Diencephalon (tissue), 1 donor: ENCODE measurements around the gene FAM89B. TPM values are rescaled to one million over a fixed set of nuclear protein-coding genes. Genes with fewer than 3 reads are reported as not detected.

Source experiments
- small RNA-seq: library from RNA; depleted of rRNA; stranded (forward); fragments of <200 nt; gene quantifications from one replicate; pipeline ENCODE3, GENCODE V24; 2014
- total RNA-seq: library from RNA; depleted of rRNA; stranded (reverse); fragments of >200 nt; gene quantifications from one replicate; pipeline ENCODE4 v1.2.3, GENCODE V29; 2014

The FAM89B gene
- 29.3 TPM for total RNA-seq

GRCh38 chr11:65572356-65573051 lies at the start of gene FAM89B:
Gene FAM89B (plus strand): TSS chr11:65572538. CDS start chr11:65572670, 132 bp downstream.

DNA sequence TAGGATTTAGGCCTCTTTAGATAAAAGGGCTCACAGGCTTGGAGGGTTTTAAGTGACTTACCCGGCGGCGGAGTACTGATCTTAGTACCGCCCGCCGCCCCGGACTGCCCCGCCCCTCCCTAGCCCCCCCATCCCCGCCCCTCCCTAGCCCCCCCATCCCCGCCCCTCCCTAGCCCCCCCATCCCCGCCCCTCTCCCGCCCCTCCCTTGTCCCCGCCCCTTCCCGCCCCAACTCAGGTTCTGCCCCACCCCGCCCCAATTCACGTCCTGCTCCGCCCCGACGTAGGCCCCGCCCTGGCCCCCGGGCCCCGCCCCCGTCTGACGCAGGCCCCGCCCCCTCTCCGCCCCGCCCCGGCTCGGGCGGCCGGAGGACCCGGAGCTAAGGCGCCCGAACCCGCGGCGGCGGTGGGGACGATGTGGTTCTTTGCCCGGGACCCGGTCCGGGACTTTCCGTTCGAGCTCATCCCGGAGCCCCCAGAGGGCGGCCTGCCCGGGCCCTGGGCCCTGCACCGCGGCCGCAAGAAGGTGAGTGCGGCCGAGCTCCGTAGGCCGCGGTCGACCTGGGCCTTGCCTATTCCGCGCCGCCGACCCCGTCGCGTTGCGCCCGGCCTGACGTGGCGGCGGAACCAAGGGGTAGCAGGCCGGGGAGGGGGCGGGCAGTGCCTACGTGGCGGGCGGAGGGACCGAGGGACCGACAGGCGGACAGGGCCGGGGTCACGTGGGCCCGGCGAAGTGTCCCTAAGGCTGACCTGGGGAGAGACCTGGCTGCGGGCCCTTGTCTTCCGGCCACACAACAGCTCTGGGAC lies 47.4 kb upstream of the FAM89B start, which contains the start of gene SCYL1:
SCYL1 (plus strand) TSS at position 343 of the 805 bp plus-strand sequence; CDS start at position 414, 71 bp downstream.

DNA sequence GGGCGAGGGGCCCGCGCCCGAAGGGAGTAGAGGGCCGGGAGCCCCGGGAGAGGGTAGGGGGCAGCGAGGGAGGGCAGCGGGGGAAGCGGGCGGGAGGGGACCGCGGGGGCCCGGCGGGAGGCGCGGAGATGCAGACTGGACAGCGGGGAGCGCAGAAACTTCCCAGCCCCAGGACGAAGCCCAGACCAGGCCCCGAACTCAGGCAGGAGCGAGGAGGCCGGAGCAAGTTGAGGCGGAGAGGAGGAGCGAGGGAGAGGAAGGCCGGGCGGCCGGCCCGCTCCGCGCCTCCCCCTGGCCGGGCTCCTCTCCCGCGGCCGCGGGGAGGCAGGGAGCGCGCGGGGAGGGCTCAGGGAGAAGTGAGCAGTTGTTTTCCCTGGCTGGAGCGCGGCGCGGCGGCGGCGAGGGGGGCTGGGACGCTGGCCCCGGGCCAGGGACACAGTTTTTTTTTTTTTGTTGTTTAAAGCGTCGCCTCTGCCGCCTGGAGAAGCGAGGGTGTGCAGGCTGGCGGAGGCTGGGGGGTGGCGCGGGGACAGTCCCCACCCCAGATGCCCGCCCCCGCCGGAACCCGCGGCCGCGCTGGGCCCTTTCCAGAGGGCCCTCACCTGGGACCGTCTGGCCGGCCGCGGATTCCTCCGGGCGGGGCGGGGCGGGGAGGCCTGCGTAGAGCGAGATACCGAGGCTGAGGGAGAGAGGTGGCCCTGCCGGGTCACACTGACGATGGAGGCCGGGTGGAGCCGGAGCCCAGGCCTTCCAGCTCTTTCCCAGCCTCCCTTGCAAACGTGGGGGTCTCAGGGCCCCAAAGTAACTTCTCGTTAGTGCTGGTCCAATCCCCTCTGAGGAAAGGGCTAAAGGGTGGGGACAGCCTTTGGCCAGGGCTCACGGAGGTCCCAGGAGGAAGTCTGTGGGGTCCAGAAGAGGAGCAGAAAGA lies 14.1 kb upstream of the FAM89B start, which contains the start of gene LTBP3:
LTBP3 (minus strand) TSS at position 358 of the 928 bp plus-strand sequence. CDS start 400 bp downstream, outside the sequence.

GRCh38 chr11:65569973-65570918 lies 2.1 kb upstream of the FAM89B start, which contains the start of gene ZNRD2:
Gene ZNRD2 (plus strand): TSS chr11:65570477. CDS start chr11:65570492, 15 bp downstream.

GRCh38 chr11:65575568-65576231 lies 3.4 kb downstream of the FAM89B start, which contains the start of gene EHBP1L1:
Gene EHBP1L1 (plus strand): TSS chr11:65576053. CDS start chr11:65576303, 250 bp downstream.

DNA sequence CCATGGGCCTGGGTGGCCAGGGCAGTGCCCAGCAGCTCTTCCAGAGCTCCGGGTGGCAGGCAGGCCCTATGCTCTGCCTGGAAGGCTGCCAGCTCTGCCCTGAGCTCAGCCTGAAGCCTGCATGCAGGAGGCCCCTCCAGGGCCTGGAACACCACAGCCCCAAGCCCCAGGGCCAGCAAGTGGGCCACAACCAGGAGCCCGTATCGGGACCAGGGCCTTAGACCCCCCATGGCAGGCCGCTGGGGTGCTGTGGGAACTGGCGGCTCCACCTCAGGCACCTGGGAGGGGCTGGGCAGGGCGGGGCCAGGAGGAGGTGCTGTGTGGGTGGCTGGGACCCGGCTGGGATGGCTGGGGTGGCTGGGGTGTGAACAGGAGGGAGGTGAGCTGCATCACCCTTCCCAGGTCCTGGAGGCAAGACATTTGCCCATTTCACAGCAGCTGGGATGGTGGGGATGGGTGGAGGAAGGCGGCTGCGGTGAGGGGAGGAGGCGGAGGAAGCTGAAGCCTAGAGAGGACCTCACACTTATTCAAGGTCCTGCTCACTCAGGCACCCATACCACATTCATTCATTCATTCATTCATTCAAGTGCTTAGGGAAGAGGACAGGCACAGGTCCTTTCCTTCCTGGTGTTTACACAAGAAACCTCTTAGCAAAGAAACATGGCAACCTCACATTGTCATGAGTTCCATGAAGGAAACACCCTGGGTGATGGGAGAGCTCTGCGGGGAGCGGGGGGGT lies 23.4 kb downstream of the FAM89B start, which contains the start of gene KCNK7:
KCNK7 (minus strand) TSS at position 258 of the 739 bp plus-strand sequence; CDS start at position 230, 28 bp downstream.

GRCh38 chr11:65615229-65615949 lies 43.1 kb downstream of the FAM89B start, which contains the start of gene PCNX3:
Gene PCNX3 (plus strand): TSS chr11:65615776. CDS start chr11:65616312, 536 bp downstream.

Small RNA genes lying within 50 kb of the gene (small RNA-seq; reads per million reads assigned to genes)
- gene AP001362.1 = not detected

Other genes starting within 250 kb of the FAM89B start
- 31.4 TPM for gene DPF2, start 238.7 kb upstream of the FAM89B start, total RNA-seq
- 3.2 TPM for gene TIGD3, start 217.8 kb upstream of the FAM89B start, total RNA-seq
- gene SLC25A45, start 189.9 kb upstream of the FAM89B start, total RNA-seq = 0.92 TPM
- 9.5 TPM for gene FRMD8, start 185.9 kb upstream of the FAM89B start, total RNA-seq
- 6.5 TPM for gene NEAT1, start 149.7 kb upstream of the FAM89B start, total RNA-seq
- 9,748 TPM for gene MALAT1, start 73.5 kb upstream of the FAM89B start, total RNA-seq
- 40.6 TPM for gene SCYL1, start 47.5 kb upstream of the FAM89B start, total RNA-seq
- gene LTBP3, start 14.2 kb upstream of the FAM89B start, total RNA-seq = 24.0 TPM
- 25.4 TPM for gene ZNRD2, start 2.1 kb upstream of the FAM89B start, total RNA-seq
- 11.8 TPM for gene EHBP1L1, start 3.5 kb downstream of the FAM89B start, total RNA-seq
- gene KCNK7, start 23.3 kb downstream of the FAM89B start, total RNA-seq = not detected
- 11.5 TPM for gene MAP3K11, start 41.7 kb downstream of the FAM89B start, total RNA-seq
- gene PCNX3, start 43.2 kb downstream of the FAM89B start, total RNA-seq = 18.0 TPM
- gene SIPA1, start 65.6 kb downstream of the FAM89B start, total RNA-seq = 6.7 TPM
- gene RELA, start 90.4 kb downstream of the FAM89B start, total RNA-seq = 14.1 TPM
- 46.8 TPM for gene KAT5, start 139.7 kb downstream of the FAM89B start, total RNA-seq
- 9.5 TPM for gene RNASEH2C, start 148.3 kb downstream of the FAM89B start, total RNA-seq
- 4.8 TPM for gene AP5B1, start 208.4 kb downstream of the FAM89B start, total RNA-seq
- gene OVOL1, start 214.5 kb downstream of the FAM89B start, total RNA-seq = not detected